Omental fat pad (tissue), 4 donors: ENCODE results near the gene UBE3A. TPM values are rescaled to one million over a fixed set of nuclear protein-coding genes. Genes with fewer than 3 reads are reported as not detected.

Experiments used
- ATAC-seq: fragments of 150-250 bp; one replicate; pipeline ENCODE4 v1.9.1; 2016; ENCODE audit warnings: mild to moderate bottlenecking, moderate library complexity; ENCODE audit not compliant: low FRiP score
- DNase-seq: peaks from one replicate; pipeline ENCODE4 v3.0.0-alpha.2; 2019; ENCODE audit warnings: low spot score
- CTCF ChIP-seq, 3 donors: fragments of 450-650 bp; IDR thresholded peaks; one replicate each; pipeline ENCODE4 v1.5.1; 2016 to 2017; ENCODE audit warnings: antibody characterized with exemption in 3 of 3, mild to moderate bottlenecking in 3 of 3, moderate library complexity in 2 of 3
- total RNA-seq, 4 donors: library from RNA; depleted of rRNA; stranded (reverse); fragments of >200 nt; gene quantifications; one replicate each; pipeline ENCODE4 v1.1.0, GENCODE V29; 2016

UBE3A gene
- total RNA-seq, 4 donors from 2014 or later = 54.1 to 71.6 (median 61.9) TPM

DNA sequence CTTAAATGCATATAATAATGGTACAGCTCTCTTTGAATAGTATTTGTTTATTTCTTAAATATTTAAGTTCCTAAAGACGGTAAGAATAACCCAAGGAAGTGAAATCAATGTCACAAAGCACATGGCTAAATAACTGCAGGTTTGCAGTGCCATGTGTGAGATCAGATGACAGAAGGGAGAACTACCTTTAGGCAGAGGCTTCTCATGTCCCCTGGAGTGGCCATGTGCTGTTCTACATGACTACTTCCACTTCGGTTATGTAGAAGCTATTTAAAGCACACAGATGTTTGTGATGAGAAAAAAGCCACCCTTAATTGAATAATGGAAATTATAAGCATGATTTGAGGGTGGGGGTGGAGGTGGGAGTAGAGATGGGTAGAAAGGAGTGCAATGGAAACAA, 109.1 kb downstream of the UBE3A start:
- ATAC-seq (no peak), DNase-seq (no peak)
- no peak for TF ChIP-seq CTCF (IDR thresholded peaks at IDR 0.05)

- DNase-seq (no peak), ATAC-seq (no peak)
- no peak for TF ChIP-seq CTCF (IDR thresholded peaks at IDR 0.05)
These were observed 111.1 kb downstream of the UBE3A start for GRCh38 chr15:25327686-25328085.

DNA sequence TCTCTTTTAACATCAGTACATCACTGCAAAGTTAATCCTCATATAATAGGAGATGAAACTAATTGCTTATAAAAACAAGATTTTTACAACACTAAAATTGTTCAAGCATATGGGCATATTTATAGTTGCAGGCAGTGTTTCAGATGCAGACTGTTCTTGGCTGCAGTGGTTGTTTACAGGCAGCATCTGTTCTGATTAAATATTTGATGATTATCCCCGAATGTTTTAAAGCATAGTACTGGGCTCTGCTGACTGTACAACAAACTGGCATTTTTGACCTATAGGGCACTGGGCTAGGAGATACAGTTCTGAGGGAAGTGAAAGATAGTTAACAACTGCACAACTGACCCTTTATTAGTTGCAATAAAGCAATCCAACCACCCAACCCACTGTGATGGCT, 113.6 kb downstream of the UBE3A start:
- no peak for TF ChIP-seq CTCF (IDR thresholded peaks at IDR 0.05)
- DNase-seq (no peak), ATAC-seq (no peak)

DNA sequence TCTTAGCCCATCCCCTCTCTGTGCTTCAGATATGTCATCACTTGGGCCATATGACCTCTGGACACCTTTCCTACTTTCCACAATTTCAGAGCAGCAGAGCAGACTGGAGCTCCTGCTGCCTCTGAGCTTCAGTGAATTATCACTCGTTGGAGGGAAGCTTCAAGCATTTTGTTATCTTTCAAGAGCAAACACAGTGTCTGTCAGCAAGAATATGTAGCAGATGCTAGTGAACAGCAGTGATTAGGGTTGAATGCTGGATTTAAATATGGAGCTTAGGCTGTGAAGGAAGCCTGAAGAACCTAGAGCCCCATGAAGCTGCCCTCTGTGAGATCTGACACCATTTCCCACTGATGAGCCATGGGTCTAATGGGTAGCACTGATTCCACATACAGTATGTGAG, 115.4 kb downstream of the UBE3A start:
- no peak for DNase-seq
- no peak for ATAC-seq
- no peak for TF ChIP-seq CTCF (IDR thresholded peaks at IDR 0.05)

DNA sequence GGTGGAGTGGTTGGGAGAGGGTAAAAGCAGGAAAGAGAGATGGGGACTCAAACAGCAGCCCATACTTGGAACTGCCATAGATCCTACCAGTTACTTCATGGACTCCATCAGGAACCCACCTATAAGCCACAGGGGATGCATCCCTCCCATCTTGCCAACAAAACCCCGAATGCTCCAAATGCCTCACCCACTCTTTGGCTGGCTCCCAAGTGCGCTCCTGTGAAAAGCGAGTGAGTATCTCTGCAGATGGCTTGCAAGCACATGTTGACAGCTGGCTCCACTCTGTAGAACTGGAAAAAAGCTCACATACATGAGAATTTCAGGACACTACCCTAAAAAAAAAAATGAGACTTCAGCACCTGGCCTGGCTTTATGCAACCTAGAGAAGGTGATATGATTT, 151.0 kb downstream of the UBE3A start:
- DNase-seq (no peak), ATAC-seq (no peak)
- TF ChIP-seq CTCF (IDR thresholded peaks at IDR 0.05) = no peak
